HG03039 (cell line): ENCODE results near the gene TIGD6.
"Not testable (repeated sequence)": the region's sequence is repeated elsewhere in the genome, so short reads cannot be mapped to it uniquely, and the experiment has no call there.

ENCODE experiments used
- ATAC-seq: cut with Tn5 transposase; IDR thresholded peaks from one replicate; pipeline ENCODE4 v1.9.1; 2021; ENCODE audit warnings: mild to moderate bottlenecking, moderate library complexity; ENCODE audit not compliant: unreplicated experiment

The TIGD6 gene

GRCh38 chr5:149943177-149943949 lies 57.1 kb downstream of the TIGD6 start:
- not testable (repeated sequence) for ATAC-seq
